Psoas muscle (tissue), 8 donors: ENCODE measurements around the gene TREML2. TPM values are rescaled to one million over a fixed set of nuclear protein-coding genes. Genes with fewer than 3 reads are reported as not detected.

Experiments used
- ATAC-seq, 4 donors: fragments of 200-7000 bp; cut with Tn5 transposase; one replicate each; pipeline ENCODE4 v1.9.1; 2020; ENCODE audit warnings: moderate library complexity in 3 of 4, mild to moderate bottlenecking in 2 of 4
- DNase-seq, 2 donors: peaks; one replicate each; pipeline ENCODE4 v3.0.0-alpha.2; 2020
- H3K27ac ChIP-seq: fragments of 200-600 bp; one replicate; pipeline ENCODE4 v1.8.0; 2022
- H3K27me3 ChIP-seq, 3 donors: fragments of 200-600 bp in 1 of 3; one replicate each; pipeline versions ENCODE4 v1.6.1 to v1.8.0; 2013 to 2022; ENCODE audit warnings: low read length in 2 of 3, mild to moderate bottlenecking in 2 of 3, moderate library complexity in 1 of 3; ENCODE audit not compliant: insufficient read depth in 3 of 3
- H3K36me3 ChIP-seq, 2 donors: fragments of 200-600 bp in 1 of 2; one replicate each; pipeline versions ENCODE4 v1.6.1 to v1.8.0; 2013 to 2022; ENCODE audit warnings: low read depth in 1 of 2, mild to moderate bottlenecking in 1 of 2, moderate library complexity in 1 of 2; ENCODE audit not compliant: insufficient read depth in 1 of 2
- H3K4me1 ChIP-seq: fragments of 200-600 bp; one replicate; pipeline ENCODE4 v1.8.0; 2022
- H3K4me3 ChIP-seq: fragments of 200-600 bp; one replicate; pipeline ENCODE4 v1.8.0; 2022; ENCODE audit warnings: mild to moderate bottlenecking
- H3K9me3 ChIP-seq: fragments of 200-600 bp; one replicate; pipeline ENCODE4 v1.8.0; 2022
- CTCF ChIP-seq: fragments of 200-600 bp; IDR thresholded peaks from one replicate; pipeline ENCODE4 v1.8.0; 2022; ENCODE audit warnings: antibody characterized with exemption
- WGBS, 3 donors: extraction: QIAGEN DNeasy Blood & Tissue Kit; methylation state at CpG; one replicate each; pipeline versions ENCODE4 v1.1.6 to v1.1.7; 2013; 5-methylcytosine and 5-hydroxymethylcytosine counted together
- intact Hi-C, 2 donors: fragments of 100-400 bp; cut with DNase I; formaldehyde crosslinking; loops; one replicate each; pipeline versions ENCODE4 v1.11.0 to v1.14.2; 2022
- polyA plus RNA-seq, 3 donors: library from polyadenylated mRNA; stranded (reverse); fragments of 200-250 nt; gene quantifications; one replicate each; pipeline ENCODE4 v1.2.3, GENCODE V29; 2013
- total RNA-seq, 4 donors: library from RNA; stranded (reverse); fragmentation: NEBNext Ultra II Directional in 2 of 4; extraction: Animal tissue kit (Norgen Biotek cat#: 25700) in 2 of 4; gene quantifications; one replicate each; pipeline versions ENCODE4 v1.2.1 to v1.2.4, GENCODE V29; 2021 to 2023
- donor health status: healthy with polysubstance abuse.
- donor health status: DM: no; HTN: no; CAD: no; lungs with moderate emphysema.
- donor health status: Bipolar disorder and iron deficiency.
- donor health status: healthy.
- donor health status: DM: yes; HTN: yes; CAD: no.
- donor health status: DM: no; HTN: no; CAD: no.
- donor health status: DM: no; HTN: no; CAD: no.
- donor health status: DM: yes; HTN: yes; CAD: no.

TREML2 gene
- total and polyA plus RNA-seq, 7 donors: 0.01 to 0.20 (median 0.08) TPM; not detected in 2

- Histone ChIP-seq H3K36me3 (no peaks in the 10 kb centered on the region), H3K4me3 (no peak overlapping the region), H3K27me3 (no peaks in the 10 kb centered on the region), H3K27ac (no peak overlapping the region), H3K9me3 (no peaks in the 10 kb centered on the region), H3K4me1 (no peaks in the 10 kb centered on the region)
- DNase-seq (no peak), ATAC-seq (no peak)
- WGBS, 3 donors: 64 to 80% (median 70%) methylated on average over 1 of the region's 1 CpG
- intact Hi-C loops: no loop called here
- no peak for TF ChIP-seq CTCF
These were observed 19.4 kb downstream of the TREML2 start for GRCh38 chr6:41181566-41181965.

GRCh38 chr6:41179163-41179562, 21.8 kb downstream of the TREML2 start:
- no peak for ATAC-seq
- H3K27me3 ChIP-seq: no peaks in the 10 kb centered on the region
- no peaks in the 10 kb centered on the region for H3K4me1 ChIP-seq
- H3K27ac ChIP-seq: no peak overlapping the region
- WGBS, 3 donors: 62 to 82% (median 68%) methylated on average over 4 of the region's 4 CpGs
- intact Hi-C loops: no loop called here
- H3K36me3 ChIP-seq: no peaks in the 10 kb centered on the region
- no peak for DNase-seq
- no peak for TF ChIP-seq CTCF
- H3K4me3 ChIP-seq: no peak overlapping the region
- no peaks in the 10 kb centered on the region for H3K9me3 ChIP-seq

- WGBS, 3 donors: 91 to 93% (median 92%) methylated on average over 2 of the region's 2 CpGs
- Histone ChIP-seq H3K4me1 (no peaks in the 10 kb centered on the region), H3K36me3 (no peaks in the 10 kb centered on the region), H3K9me3 (no peaks in the 10 kb centered on the region), H3K27ac (no peak overlapping the region), H3K4me3 (no peak overlapping the region), H3K27me3 (no peaks in the 10 kb centered on the region)
- no peak for ATAC-seq
- DNase-seq: no peak
- no peak for TF ChIP-seq CTCF
- intact Hi-C loops: no loop called here
These were observed 23.3 kb downstream of the TREML2 start for GRCh38 chr6:41177695-41178094.

GRCh38 chr6:41177287-41177686, 23.7 kb downstream of the TREML2 start:
- TF ChIP-seq CTCF: no peak
- WGBS, 3 donors: 70 to 80% (median 77%) methylated on average over 3 of the region's 3 CpGs
- intact Hi-C loops: no loop called here
- DNase-seq (no peak), ATAC-seq (no peak)
- Histone ChIP-seq H3K36me3 (no peaks in the 10 kb centered on the region), H3K27me3 (no peaks in the 10 kb centered on the region), H3K27ac (no peak overlapping the region), H3K9me3 (no peaks in the 10 kb centered on the region), H3K4me1 (no peaks in the 10 kb centered on the region), H3K4me3 (no peak overlapping the region)

GRCh38 chr6:41176189-41176588, 24.8 kb downstream of the TREML2 start:
- Histone ChIP-seq H3K27ac (no peak overlapping the region), H3K4me1 (no peaks in the 10 kb centered on the region), H3K9me3 (no peaks in the 10 kb centered on the region), H3K36me3 (no peaks in the 10 kb centered on the region), H3K27me3 (no peaks in the 10 kb centered on the region), H3K4me3 (no peak overlapping the region)
- intact Hi-C loops: no loop called here
- ATAC-seq (no peak), DNase-seq (no peak)
- TF ChIP-seq CTCF: no peak
- 82 to 90% (median 88%) methylated on average over 12 of the region's 12 CpGs for WGBS, 3 donors
